NB4 (cell line): ENCODE data around the gene ARMC3.

Experiments used
- CTCF ChIP-seq: IDR thresholded peaks from one replicate; pipeline ENCODE4 v1.5.1; 2012; ENCODE audit warnings: low read depth, low read length
- POLR2A ChIP-seq: IDR thresholded peaks from 2 replicates; pipeline ENCODE4 v1.6.1; 2011; ENCODE audit warnings: mild to moderate bottlenecking; ENCODE audit not compliant: insufficient read length; ENCODE audit errors: extremely low read depth

- TF ChIP-seq POLR2A (no peak), CTCF (no peak)
Observed at GRCh38 chr10:22911067-22911466, 16.8 kb upstream of the ARMC3 start.
